Endothelial cell of umbilical vein (primary cell): ENCODE data around the gene FLNB. TPM values are rescaled to one million over a fixed set of nuclear protein-coding genes. Genes with fewer than 3 reads are reported as not detected.

Source experiments
- BruUV-seq: library from RNA; stranded (reverse); fragments of 400-500 nt; replicated peaks from 2 replicates; lab custom pipeline; 2021; lab: Mats Ljungman, UMichigan
- CTCF ChIA-PET: fragments of 300-600, 350-600 bp; sonication (Branson Sonifier 250); formaldehyde crosslinking; loops from one replicate; lab custom pipeline; 2021; ENCODE audit warnings: antibody characterized with exemption, inconsistent platforms; lab: Charles Lee
- POLR2A ChIA-PET: fragments of 300-600, 350-600 bp; sonication (Branson Sonifier 250); formaldehyde crosslinking; loops from one replicate; lab custom pipeline; 2021; ENCODE audit warnings: antibody characterized with exemption, inconsistent platforms; lab: Charles Lee
- DNase-seq: peaks from one replicate; pipeline ENCODE4 v3.0.0-alpha.2; 2011; ENCODE audit warnings: low read depth, low spot score
- FAIRE-seq: peaks from 2 replicates; lab custom pipeline; 2011; peaks lifted over from hg19 to GRCh38; lab: Jason Lieb, UNC
- H2AFZ ChIP-seq: 2 replicates; pipeline ENCODE4 v1.6.0; 2012; ENCODE audit warnings: low read depth, low read length, control low read depth, inconsistent platforms
- H3K27ac ChIP-seq: 2 replicates; pipeline ENCODE4 v1.5.1; 2011; ENCODE audit warnings: low read depth, mild to moderate bottlenecking, control low read depth, low read length, moderate library complexity; ENCODE audit not compliant: insufficient read depth
- H3K27me3 ChIP-seq, 2 experiments: 2 replicates each; pipeline versions ENCODE4 v1.6.0 to v1.6.1; 2011; ENCODE audit warnings: low read length in 2 of 2, mixed read lengths in 1 of 2; ENCODE audit not compliant: control insufficient read depth in 2 of 2, insufficient read depth in 2 of 2
- H3K36me3 ChIP-seq, 2 experiments: 2 replicates in 1 of 2; 3 replicates in 1 of 2; pipeline ENCODE4 v1.5.1; 2011; ENCODE audit warnings: low read length in 2 of 2, mild to moderate bottlenecking in 1 of 2, moderate library complexity in 1 of 2; ENCODE audit not compliant: control insufficient read depth in 2 of 2, insufficient read depth in 2 of 2; ENCODE audit errors: extremely low read depth in 1 of 2
- H3K4me1 ChIP-seq: 3 replicates; pipeline ENCODE4 v1.5.1; 2011; ENCODE audit warnings: mild to moderate bottlenecking, low read length; ENCODE audit not compliant: control insufficient read depth, insufficient read depth; ENCODE audit errors: extremely low read depth
- H3K4me2 ChIP-seq: 2 replicates; pipeline ENCODE4 v1.6.1; 2011; ENCODE audit warnings: low read length, control low read depth, mixed read lengths; ENCODE audit not compliant: insufficient read depth
- H3K4me3 ChIP-seq, 3 experiments: fragments of 200-600 bp in 1 of 3; sonication (generic), shearing (Covaris generic) in 1 of 3; replicated peaks in 1 of 3; 2 replicates each; pipeline ENCODE4 v1.5.1; 2011 to 2016; ENCODE audit warnings: control low read depth in 3 of 3, low read length in 3 of 3, mild to moderate bottlenecking in 2 of 3, inconsistent platforms in 1 of 3, low read depth in 1 of 3, moderate library complexity in 1 of 3; ENCODE audit not compliant: insufficient read depth in 1 of 3
- H3K79me2 ChIP-seq: 2 replicates; pipeline ENCODE4 v1.6.0; 2012; ENCODE audit warnings: low read length, inconsistent platforms; ENCODE audit not compliant: control insufficient read depth, insufficient read depth
- H3K9ac ChIP-seq: replicated peaks from 2 replicates; pipeline ENCODE3; 2011; ENCODE audit warnings: low read length, control low read depth; ENCODE audit not compliant: insufficient read depth; ENCODE audit errors: extremely low read depth
- H3K9me1 ChIP-seq: replicated peaks from 3 replicates; pipeline ENCODE4 v1.6.0; 2011; ENCODE audit warnings: mild to moderate bottlenecking, low read length; ENCODE audit not compliant: control insufficient read depth, insufficient read depth; ENCODE audit errors: extremely low read depth
- H3K9me3 ChIP-seq: replicated peaks from 2 replicates; pipeline ENCODE4 v1.5.1; 2012; ENCODE audit warnings: low read length, inconsistent platforms; ENCODE audit not compliant: control insufficient read depth, insufficient read depth
- H4K20me1 ChIP-seq: replicated peaks from 2 replicates; pipeline ENCODE3; 2011; ENCODE audit warnings: mild to moderate bottlenecking, low read length; ENCODE audit not compliant: control insufficient read depth, insufficient read depth; ENCODE audit errors: extremely low read depth
- EZH2 ChIP-seq: IDR thresholded peaks from 2 replicates; pipeline ENCODE4 v1.6.1; 2012; ENCODE audit warnings: borderline replicate concordance, low read depth, mild to moderate bottlenecking, moderate library complexity, low read length, inconsistent platforms; ENCODE audit not compliant: severe bottlenecking
- FOS ChIP-seq: IDR thresholded peaks from 2 replicates; pipeline ENCODE4 v1.6.1; 2011; ENCODE audit warnings: mild to moderate bottlenecking, low read length, moderate library complexity, borderline replicate concordance; ENCODE audit not compliant: insufficient read depth
- GATA2 ChIP-seq: IDR thresholded peaks from 2 replicates; pipeline ENCODE4 v1.7.0; 2011; ENCODE audit warnings: low read depth, mild to moderate bottlenecking, moderate library complexity, mixed read lengths, low read length; ENCODE audit not compliant: insufficient read length, insufficient read depth
- JUN ChIP-seq: IDR thresholded peaks from 2 replicates; pipeline ENCODE4 v1.6.1; 2011; ENCODE audit warnings: borderline replicate concordance, low read depth; ENCODE audit not compliant: insufficient read length, insufficient read depth
- MAX ChIP-seq: IDR thresholded peaks from 2 replicates; pipeline ENCODE4 v1.6.1; 2011; ENCODE audit not compliant: insufficient read depth, insufficient read length
- MYC ChIP-seq: IDR thresholded peaks from one replicate; pipeline ENCODE4 v1.6.1; 2011; ENCODE audit warnings: mild to moderate bottlenecking, low read depth, low read length
- POLR2A ChIP-seq: IDR thresholded peaks from 2 replicates; pipeline ENCODE4 v1.6.1; 2012; ENCODE audit warnings: low read depth, mild to moderate bottlenecking, control low read depth, low read length
- POLR2AphosphoS5 ChIP-seq: IDR thresholded peaks from 2 replicates; pipeline ENCODE4 v1.6.1; 2012; ENCODE audit warnings: low read depth, mild to moderate bottlenecking, control low read depth, low read length, moderate library complexity; ENCODE audit not compliant: insufficient read depth
- dilution Hi-C: fragments of 300-500 bp; cut with MboI; formaldehyde crosslinking; loops from one replicate; pipeline ENCODE4 v1.15.0; 2019; ENCODE audit warnings: low sequenced_read_pairs; ENCODE audit not compliant: extremely low pct_ligation_motif_present
- intact Hi-C: fragments of 100-400 bp; cut with micrococcal nuclease; formaldehyde crosslinking; loops from one replicate; pipeline ENCODE4 v1.10.0; 2022
- polyA plus RNA-seq, 4 experiments: library from polyadenylated mRNA; depleted of rRNA in 3 of 4; stranded (reverse) in 3 of 4; unstranded in 1 of 4; fragments of >200 nt; gene quantifications; 2 replicates each; pipeline versions ENCODE4 v1.2.1 to v1.2.3, GENCODE V29; 2011 to 2012; ENCODE audit warnings: missing spikeins in 1 of 4
- total RNA-seq: library from RNA; stranded (reverse); gene quantifications from 2 replicates; pipeline ENCODE4 v1.2.3, GENCODE V29; 2021
- TF ChIP-seq, protein P1 (sequence below), 2 donors: IDR thresholded peaks; 1 replicate in 1 of 2; 2 replicates in 1 of 2; pipeline ENCODE4 v1.5.1; 2011; ENCODE audit warnings: low read length in 2 of 2, mild to moderate bottlenecking in 2 of 2, moderate library complexity in 2 of 2, control low read depth in 1 of 2, inconsistent platforms in 1 of 2, low read depth in 1 of 2; ENCODE audit not compliant: insufficient read depth in 1 of 2; ENCODE audit errors: extremely low read depth in 1 of 2

The FLNB gene
- total and polyA plus RNA-seq, 2 donors (not counting 3 experiments of a cell fraction or from before 2014, with no cell fraction given), result 479 to 670 TPM

GRCh38 chr3:58154626-58155449 is 146.6 kb downstream of the FLNB start:
- H3K36me3 ChIP-seq, result peaks cover 75 to 83% of the 10 kb centered on the region in 2 experiments

More at GRCh38 chr3:58154626-58155449, 146.6 kb downstream of the FLNB start:
- ChIA-PET POLR2A (no interaction called here), CTCF (no interaction called here)
- FAIRE-seq (no peak), DNase-seq (no peak)
- Histone ChIP-seq H3K4me2 (no peak overlapping the region), H3K9ac (no peak overlapping the region), H3K9me1 (no peaks in the 10 kb centered on the region), H3K79me2 (no peaks in the 10 kb centered on the region), H3K4me3 (no peak overlapping the region), H3K27ac (no peak overlapping the region), H2AFZ (no peak overlapping the region), H4K20me1 (no peaks in the 10 kb centered on the region), H3K4me1 (no peaks in the 10 kb centered on the region), H3K27me3 (no peaks in the 10 kb centered on the region), H3K9me3 (no peaks in the 10 kb centered on the region)
- TF ChIP-seq EZH2, result no peak
- no peak for TF ChIP-seq JUN
- TF ChIP-seq GATA2, result no peak
- TF ChIP-seq MAX, result no peak
- no peak for TF ChIP-seq POLR2AphosphoS5
- no peak for TF ChIP-seq POLR2A
- TF ChIP-seq, protein P1, sequence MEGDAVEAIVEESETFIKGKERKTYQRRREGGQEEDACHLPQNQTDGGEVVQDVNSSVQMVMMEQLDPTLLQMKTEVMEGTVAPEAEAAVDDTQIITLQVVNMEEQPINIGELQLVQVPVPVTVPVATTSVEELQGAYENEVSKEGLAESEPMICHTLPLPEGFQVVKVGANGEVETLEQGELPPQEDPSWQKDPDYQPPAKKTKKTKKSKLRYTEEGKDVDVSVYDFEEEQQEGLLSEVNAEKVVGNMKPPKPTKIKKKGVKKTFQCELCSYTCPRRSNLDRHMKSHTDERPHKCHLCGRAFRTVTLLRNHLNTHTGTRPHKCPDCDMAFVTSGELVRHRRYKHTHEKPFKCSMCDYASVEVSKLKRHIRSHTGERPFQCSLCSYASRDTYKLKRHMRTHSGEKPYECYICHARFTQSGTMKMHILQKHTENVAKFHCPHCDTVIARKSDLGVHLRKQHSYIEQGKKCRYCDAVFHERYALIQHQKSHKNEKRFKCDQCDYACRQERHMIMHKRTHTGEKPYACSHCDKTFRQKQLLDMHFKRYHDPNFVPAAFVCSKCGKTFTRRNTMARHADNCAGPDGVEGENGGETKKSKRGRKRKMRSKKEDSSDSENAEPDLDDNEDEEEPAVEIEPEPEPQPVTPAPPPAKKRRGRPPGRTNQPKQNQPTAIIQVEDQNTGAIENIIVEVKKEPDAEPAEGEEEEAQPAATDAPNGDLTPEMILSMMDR (IDR thresholded peaks at IDR 0.05; ENCODE audit: extremely low read depth in 1 of 2, insufficient read depth in 1 of 2, low read depth in 1 of 2, low read length in 2 of 2), result no peak
- no peak for TF ChIP-seq MYC
- no peak for TF ChIP-seq FOS
- intact Hi-C loops (no loop called here), dilution Hi-C loops (loop anchor here (10.0 kb wide), 1 partner anchor 60 kb away; no protein-coding TSS in a partner anchor)
- BruUV-seq, result no TSS peak
